HUES6 (cell line): ENCODE data around the gene CLK3.

Experiments used
- H3K27ac ChIP-seq: 2 replicates; pipeline ENCODE4 v1.7.0; 2013; ENCODE audit warnings: low read depth, mild to moderate bottlenecking, low read length, inconsistent platforms
- H3K27me3 ChIP-seq: 2 replicates; pipeline ENCODE4 v1.6.1; 2013; ENCODE audit warnings: low read length; ENCODE audit not compliant: control insufficient read depth, insufficient read depth
- H3K36me3 ChIP-seq: 2 replicates; pipeline ENCODE4 v1.6.1; 2013; ENCODE audit warnings: low read length; ENCODE audit not compliant: control insufficient read depth, insufficient read depth
- H3K4me1 ChIP-seq: 2 replicates; pipeline ENCODE4 v1.6.1; 2013; ENCODE audit warnings: low read length; ENCODE audit not compliant: control insufficient read depth, insufficient read depth
- H3K4me3 ChIP-seq: 2 replicates; pipeline ENCODE4 v1.5.1; 2013; ENCODE audit warnings: low read depth, low read length
- H3K9ac ChIP-seq: one replicate; pipeline ENCODE4 v1.6.1; 2013; ENCODE audit warnings: mild to moderate bottlenecking, low read length
- H3K9me3 ChIP-seq: 2 replicates; pipeline ENCODE4 v1.6.1; 2013; ENCODE audit warnings: low read depth, low read length; ENCODE audit not compliant: control insufficient read depth, insufficient read depth

Gene CLK3

DNA sequence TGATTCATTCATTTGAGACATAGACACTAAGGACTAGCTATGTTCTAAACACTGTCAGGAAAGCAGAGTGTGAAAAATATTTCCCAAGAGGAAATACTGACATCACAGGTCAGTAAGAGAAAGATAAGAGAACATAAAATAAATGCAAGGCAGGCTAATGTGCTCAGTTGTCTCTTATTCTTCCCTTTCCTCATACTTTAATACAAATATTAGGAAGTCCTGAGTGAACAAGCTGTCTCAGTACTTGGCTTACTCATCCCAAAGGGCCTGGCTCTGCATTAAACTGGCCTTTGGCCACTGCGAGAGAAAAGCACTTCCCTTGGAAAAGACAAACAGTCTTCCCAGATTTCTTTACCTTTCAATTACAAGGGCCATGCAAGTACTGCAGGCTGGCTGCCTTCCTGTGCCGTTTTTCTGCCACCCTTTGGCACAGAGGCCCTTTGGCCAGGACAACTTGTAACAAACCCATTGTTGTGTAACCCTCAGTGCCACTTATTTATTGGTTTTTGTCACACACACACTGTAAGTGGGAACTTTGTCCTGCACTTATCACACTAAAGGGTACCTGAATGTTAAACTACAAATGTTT, 48.5 kb downstream of the CLK3 start:
- Histone ChIP-seq H3K4me1 (peaks cover 7% of the 10 kb centered on the region; the same call in 1 of the 2 replicates), H3K36me3 (peaks cover 11% of the 10 kb centered on the region), H3K27ac (no peak overlapping the region)

DNA sequence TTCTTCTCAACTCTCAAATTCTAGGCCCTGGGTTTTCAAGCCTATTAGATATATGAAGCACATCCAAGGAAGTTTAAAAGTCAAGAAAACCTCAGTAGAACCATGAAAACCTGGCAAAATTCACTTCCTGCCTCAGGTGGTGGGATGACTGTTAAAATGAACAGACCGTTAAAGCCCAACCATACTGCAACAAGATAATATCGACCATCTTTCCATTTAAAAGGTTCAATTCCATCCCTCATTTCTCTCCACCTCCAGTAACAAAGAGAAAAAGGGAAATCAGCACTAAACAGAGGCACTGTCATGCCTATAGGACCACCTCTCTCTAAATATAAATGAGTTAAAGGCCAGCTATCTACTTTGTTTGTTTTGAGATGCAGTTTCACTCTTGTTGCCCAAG, 49.0 kb downstream of the CLK3 start:
- no peaks in the 10 kb centered on the region for H3K27me3 ChIP-seq
- H3K9me3 ChIP-seq = no peaks in the 10 kb centered on the region
- H3K4me3 ChIP-seq = no peak overlapping the region
- peaks cover 7% of the 10 kb centered on the region; the same call in 1 of the 2 replicates for H3K4me1 ChIP-seq
- H3K27ac ChIP-seq = no peak overlapping the region
- peaks cover 13% of the 10 kb centered on the region for H3K36me3 ChIP-seq
- H3K9ac ChIP-seq = no peak overlapping the region

More for the DNA sequence above, 48.5 kb downstream of the CLK3 start:
- Histone ChIP-seq H3K27me3 (no peaks in the 10 kb centered on the region), H3K4me3 (no peak overlapping the region), H3K9ac (no peak overlapping the region), H3K9me3 (no peaks in the 10 kb centered on the region)

DNA sequence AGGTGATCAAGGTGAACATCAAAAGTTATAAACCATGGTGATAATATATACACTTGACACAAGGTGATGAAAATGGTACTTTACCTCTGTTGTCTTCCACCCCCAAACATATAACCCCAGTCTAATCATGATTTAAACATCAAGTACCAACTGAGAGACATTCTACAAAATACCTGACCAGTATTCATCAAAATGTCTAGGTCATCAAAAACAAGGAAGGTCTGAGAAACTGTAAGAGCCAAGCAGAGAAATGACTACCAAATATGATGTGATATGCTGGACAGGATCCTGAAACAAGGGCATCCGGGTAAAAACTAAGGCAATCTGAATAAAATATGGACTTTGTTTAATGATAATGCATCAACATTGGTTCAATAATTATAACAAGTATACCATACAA, 52.3 kb downstream of the CLK3 start:
- Histone ChIP-seq H3K36me3 (peaks cover 37% of the 10 kb centered on the region), H3K9ac (no peak overlapping the region), H3K27ac (no peak overlapping the region), H3K4me3 (no peak overlapping the region), H3K9me3 (no peaks in the 10 kb centered on the region), H3K27me3 (no peaks in the 10 kb centered on the region), H3K4me1 (peaks cover 7% of the 10 kb centered on the region; the same call in 1 of the 2 replicates)

DNA sequence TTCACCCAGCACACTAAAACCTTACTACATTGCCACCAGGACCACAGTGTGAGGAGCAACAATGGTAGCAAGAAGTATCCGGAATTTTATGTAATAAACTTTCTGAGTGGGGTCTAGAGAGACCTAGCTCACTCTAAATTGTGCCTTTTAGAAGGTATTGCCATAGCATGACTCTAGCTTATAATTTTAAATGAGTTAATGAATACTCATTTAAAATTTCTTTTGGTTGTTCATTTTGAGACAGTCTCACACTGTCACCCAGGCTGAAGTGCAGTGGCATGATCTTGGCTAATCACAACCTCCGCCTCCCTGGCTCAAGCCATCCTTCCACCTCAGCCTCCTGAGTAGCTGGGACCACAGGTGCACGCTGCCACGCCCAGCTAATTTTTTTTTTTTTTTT, 54.0 kb downstream of the CLK3 start:
- Histone ChIP-seq H3K9me3 (no peaks in the 10 kb centered on the region), H3K4me3 (no peak overlapping the region), H3K27me3 (no peaks in the 10 kb centered on the region)

DNA sequence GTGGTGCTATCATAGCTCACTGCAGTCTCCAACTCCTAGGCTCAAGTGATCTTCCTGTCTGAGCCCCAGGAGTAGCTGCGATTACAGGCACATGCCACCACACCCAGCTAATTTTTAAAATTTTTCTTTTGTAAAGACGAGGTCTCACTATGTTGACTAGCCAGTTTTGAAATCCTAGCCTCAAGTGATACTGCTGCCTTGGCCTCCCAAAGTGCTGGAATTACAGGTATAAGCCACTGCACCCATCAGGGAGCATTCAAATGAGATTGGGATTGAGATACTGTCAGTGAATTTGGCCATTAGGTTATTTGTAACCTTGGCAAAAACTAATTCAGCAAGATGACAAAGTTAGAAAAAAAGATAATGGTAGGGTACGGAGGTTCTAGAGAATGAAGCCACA, 58.5 kb downstream of the CLK3 start:
- Histone ChIP-seq H3K9me3 (no peaks in the 10 kb centered on the region), H3K27ac (no peak overlapping the region), H3K9ac (no peak overlapping the region), H3K36me3 (peaks cover 39% of the 10 kb centered on the region), H3K27me3 (no peaks in the 10 kb centered on the region), H3K4me3 (no peak overlapping the region), H3K4me1 (no peaks in the 10 kb centered on the region)

More for the DNA sequence above, 54.0 kb downstream of the CLK3 start:
- no peak overlapping the region for H3K27ac ChIP-seq
- H3K4me1 ChIP-seq = no peaks in the 10 kb centered on the region
- no peak overlapping the region for H3K9ac ChIP-seq
- H3K36me3 ChIP-seq = peaks cover 46% of the 10 kb centered on the region

DNA sequence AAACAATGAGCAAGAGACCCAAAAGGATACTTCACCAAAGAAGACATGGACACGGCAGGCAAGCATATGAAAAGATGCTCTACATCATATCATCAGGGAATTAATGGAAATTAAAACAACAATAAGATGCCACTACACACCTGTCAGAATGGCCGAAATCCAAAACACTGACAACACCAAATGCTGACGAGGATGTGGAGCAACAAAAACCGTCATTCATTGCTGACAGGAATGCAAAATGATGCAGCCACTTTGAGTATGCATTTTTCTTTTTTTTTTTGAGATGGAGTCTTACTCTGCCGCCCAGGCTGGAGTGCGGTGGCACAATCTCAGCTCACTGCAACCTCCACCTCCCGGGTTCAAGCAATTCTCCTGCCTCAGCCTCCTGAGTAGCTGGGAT, 61.2 kb downstream of the CLK3 start:
- Histone ChIP-seq H3K4me1 (no peaks in the 10 kb centered on the region), H3K27ac (no peak overlapping the region), H3K36me3 (peaks cover 22% of the 10 kb centered on the region), H3K9ac (no peak overlapping the region), H3K4me3 (no peak overlapping the region), H3K9me3 (no peaks in the 10 kb centered on the region), H3K27me3 (no peaks in the 10 kb centered on the region)
